ENCODE data around the gene CTU2.
A peak's percentile ranks its signal among the peaks of the same experiment; 100 is the strongest.

Gene CTU2

DNA sequence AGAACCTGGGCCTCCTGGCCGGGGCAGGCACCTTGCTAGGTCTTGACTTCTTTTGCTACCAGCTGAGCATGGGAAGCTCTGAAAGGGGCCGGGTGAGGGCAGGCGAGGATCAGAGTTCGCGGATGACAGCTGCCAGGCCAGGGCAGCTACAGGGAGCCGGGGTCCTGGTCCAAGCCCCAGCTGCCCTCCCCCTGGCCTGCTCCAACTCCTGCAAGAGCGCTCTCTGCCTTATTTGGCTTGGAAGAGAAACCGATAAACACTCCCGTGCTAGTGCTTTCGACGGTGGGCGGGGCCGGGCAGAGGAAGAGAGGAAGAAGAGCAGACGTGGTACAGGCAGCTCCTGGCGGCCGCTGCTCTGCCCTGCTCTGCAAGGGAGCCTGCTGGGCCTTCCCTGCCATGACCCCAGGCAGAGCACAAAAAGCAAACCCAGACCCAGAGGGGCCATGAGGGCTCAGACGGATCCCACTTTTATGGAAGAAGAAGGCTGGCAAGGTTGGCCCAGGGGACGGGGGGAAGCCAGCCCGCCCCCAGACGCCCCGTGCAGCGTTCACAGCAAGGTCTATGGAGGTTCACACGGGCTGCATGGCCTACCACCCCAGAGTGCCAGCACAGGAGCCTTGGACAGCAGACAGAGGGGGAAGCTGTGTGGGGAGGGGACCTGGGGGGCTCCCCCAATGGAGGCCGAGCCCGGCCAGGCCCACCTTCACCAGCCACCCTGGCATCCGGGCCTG, 53.1 kb downstream of the CTU2 start:
- peak; percentile 91 for ATAC-seq (replicated peaks)
- Mint-ChIP-seq H3K36me3 (ENCODE audit: insufficient read depth) (peaks cover 8% of the 10 kb centered on the region), H3K4me3 (peak overlapping the region; percentile 52 to 79), H3K27me3 (no peaks in the 10 kb centered on the region), H3K4me1 (ENCODE audit: low read depth in 2 of 2) (peaks cover 21 to 33% of the 10 kb centered on the region in 2 donors), H3K9me3 (no peaks in the 10 kb centered on the region), H3K27ac (peak overlapping the region; percentile 68 to 92)
- peak; percentile 36 to 49 (median 48) for DNase-seq

GRCh38 chr16:88759976-88760350, 53.7 kb downstream of the CTU2 start:
- ATAC-seq (replicated peaks) (no peak), DNase-seq (no peak)
- Mint-ChIP-seq H3K27ac (peak overlapping the region; percentile 68 to 92), H3K36me3 (ENCODE audit: insufficient read depth) (peaks cover 10% of the 10 kb centered on the region), H3K4me3 (peak overlapping the region; percentile 52 to 79), H3K4me1 (ENCODE audit: low read depth in 2 of 2) (peaks cover 21 to 35% of the 10 kb centered on the region in 2 donors), H3K27me3 (no peaks in the 10 kb centered on the region), H3K9me3 (no peaks in the 10 kb centered on the region)

- ATAC-seq (replicated peaks) (no peak), DNase-seq (no peak)
- H3K27me3 Mint-ChIP-seq = no peaks in the 10 kb centered on the region
- H3K27ac Mint-ChIP-seq = peak overlapping the region; percentile 68 to 92
- H3K4me3 Mint-ChIP-seq = peak overlapping the region in 1 of 2 donors; percentile 79
- peaks cover 10% of the 10 kb centered on the region for H3K36me3 Mint-ChIP-seq (ENCODE audit: insufficient read depth)
- peaks cover 21 to 35% of the 10 kb centered on the region in 2 donors for H3K4me1 Mint-ChIP-seq (ENCODE audit: low read depth in 2 of 2)
- no peaks in the 10 kb centered on the region for H3K9me3 Mint-ChIP-seq
These were observed 54.3 kb downstream of the CTU2 start for GRCh38 chr16:88760424-88761142.

- peaks cover 7% of the 10 kb centered on the region for H3K36me3 Mint-ChIP-seq (ENCODE audit: insufficient read depth)
- peak overlapping the region in 1 of 2 donors; percentile 92 for H3K27ac Mint-ChIP-seq
- H3K4me1 Mint-ChIP-seq (ENCODE audit: low read depth in 2 of 2) = peaks cover 27 to 40% of the 10 kb centered on the region in 2 donors
- DNase-seq = no peak
- no peaks in the 10 kb centered on the region for H3K9me3 Mint-ChIP-seq
- ATAC-seq (replicated peaks) = no peak
- H3K4me3 Mint-ChIP-seq = no peak overlapping the region
- no peaks in the 10 kb centered on the region for H3K27me3 Mint-ChIP-seq
These were observed 54.8 kb downstream of the CTU2 start for GRCh38 chr16:88761143-88761534.

- ATAC-seq (replicated peaks) (no peak), DNase-seq (no peak)
- H3K27ac Mint-ChIP-seq = peak overlapping the region in 1 of 2 donors; percentile 92
- H3K36me3 Mint-ChIP-seq (ENCODE audit: insufficient read depth) = peaks cover 7% of the 10 kb centered on the region
- H3K4me3 Mint-ChIP-seq = no peak overlapping the region
- no peaks in the 10 kb centered on the region for H3K9me3 Mint-ChIP-seq
- peaks cover 29 to 42% of the 10 kb centered on the region in 2 donors for H3K4me1 Mint-ChIP-seq (ENCODE audit: low read depth in 2 of 2)
- H3K27me3 Mint-ChIP-seq = no peaks in the 10 kb centered on the region
These were observed 55.5 kb downstream of the CTU2 start for GRCh38 chr16:88761830-88762229.

GRCh38 chr16:88762258-88762870, 56.1 kb downstream of the CTU2 start:
- Mint-ChIP-seq H3K27me3 (no peaks in the 10 kb centered on the region), H3K9me3 (no peaks in the 10 kb centered on the region), H3K27ac (peak overlapping the region in 1 of 2 donors; percentile 92), H3K4me3 (no peak overlapping the region), H3K36me3 (ENCODE audit: insufficient read depth) (peaks cover 7% of the 10 kb centered on the region), H3K4me1 (ENCODE audit: low read depth in 2 of 2) (peaks cover 35 to 45% of the 10 kb centered on the region in 2 donors)
- DNase-seq (no peak), ATAC-seq (replicated peaks) (no peak)

DNA sequence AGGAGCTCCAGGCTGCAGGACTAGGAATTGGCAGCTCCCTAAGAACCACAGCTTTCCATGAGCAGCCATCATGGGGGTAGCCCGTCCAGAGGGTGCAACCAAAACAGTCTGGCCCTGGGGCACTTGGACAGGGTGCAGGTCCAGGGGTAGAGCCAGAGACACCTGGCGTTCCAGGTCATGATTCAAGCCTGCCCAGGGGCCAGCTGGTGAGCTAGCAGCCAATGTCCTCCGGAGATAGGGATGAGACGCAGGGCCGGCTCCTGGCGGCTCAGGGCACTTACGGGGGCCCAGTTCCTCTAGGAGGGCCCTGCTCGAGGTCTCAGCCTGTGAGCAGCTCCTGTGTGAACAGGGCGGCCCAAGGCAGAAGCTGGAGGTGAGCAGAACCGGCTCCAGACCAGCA, 56.6 kb downstream of the CTU2 start:
- Mint-ChIP-seq H3K4me1 (ENCODE audit: low read depth in 2 of 2) (peaks cover 40 to 50% of the 10 kb centered on the region in 2 donors), H3K4me3 (no peak overlapping the region)

DNA sequence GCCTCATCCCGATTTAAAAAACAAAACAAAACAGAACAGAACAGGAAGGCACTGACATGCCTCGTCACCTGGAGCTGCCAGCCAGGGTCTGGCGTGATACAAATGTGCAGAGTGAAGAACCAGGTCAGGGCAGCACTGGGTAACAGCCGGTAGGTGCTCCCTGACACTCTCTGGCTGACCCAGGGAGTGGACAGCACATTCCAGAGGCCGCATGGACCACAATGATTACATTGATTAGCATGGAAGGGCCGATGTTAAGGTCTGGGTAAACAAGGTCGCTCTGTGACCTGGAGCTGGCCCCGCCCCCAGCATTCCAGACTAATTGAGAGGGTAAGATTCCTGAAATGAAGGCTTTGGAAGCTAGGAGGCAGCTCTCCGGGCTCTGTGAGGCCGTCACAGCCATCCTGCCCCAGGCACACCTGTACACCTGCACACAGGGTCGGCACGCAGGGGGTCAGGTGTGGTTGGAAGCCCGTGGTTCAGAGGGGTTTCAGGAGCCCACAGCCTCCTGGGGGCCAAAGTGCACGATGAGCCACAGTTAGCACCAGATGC, 57.3 kb downstream of the CTU2 start:
- peaks cover 7% of the 10 kb centered on the region for H3K36me3 Mint-ChIP-seq (ENCODE audit: insufficient read depth)
- ATAC-seq (replicated peaks) (no peak), DNase-seq (no peak)
- H3K27ac Mint-ChIP-seq = peak overlapping the region in 1 of 2 donors; percentile 86
- H3K27me3 Mint-ChIP-seq = no peaks in the 10 kb centered on the region
- no peaks in the 10 kb centered on the region for H3K9me3 Mint-ChIP-seq
- H3K4me3 Mint-ChIP-seq = no peak overlapping the region
- peaks cover 36 to 44% of the 10 kb centered on the region in 2 donors for H3K4me1 Mint-ChIP-seq (ENCODE audit: low read depth in 2 of 2)

More for the DNA sequence above, 56.6 kb downstream of the CTU2 start:
- H3K36me3 Mint-ChIP-seq (ENCODE audit: insufficient read depth) = peaks cover 7% of the 10 kb centered on the region
- ATAC-seq (replicated peaks) = no peak
- peak overlapping the region in 1 of 2 donors; percentile 86 for H3K27ac Mint-ChIP-seq
- DNase-seq = no peak
- no peaks in the 10 kb centered on the region for H3K27me3 Mint-ChIP-seq
- no peaks in the 10 kb centered on the region for H3K9me3 Mint-ChIP-seq

DNA sequence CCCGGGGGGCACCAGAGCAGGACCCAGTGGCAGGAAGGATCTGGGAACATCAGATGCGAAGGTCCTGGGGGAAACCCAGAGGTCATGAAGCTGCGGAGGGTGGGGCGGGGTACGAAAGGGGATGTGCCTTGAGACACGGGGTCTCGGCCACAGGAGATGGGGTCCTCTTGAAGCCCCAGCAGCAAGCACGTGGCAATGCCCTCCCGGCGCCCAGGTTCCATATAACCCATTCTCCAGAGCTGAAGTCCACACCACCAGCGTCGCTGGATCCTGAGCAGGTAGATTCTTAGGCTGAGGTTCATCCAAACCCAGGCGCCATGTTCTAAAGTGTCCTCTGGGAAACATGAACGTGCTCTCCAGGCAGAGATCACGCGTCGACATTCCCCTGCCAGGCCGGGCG, 57.8 kb downstream of the CTU2 start:
- peaks cover 9% of the 10 kb centered on the region for H3K36me3 Mint-ChIP-seq (ENCODE audit: insufficient read depth)
- ATAC-seq (replicated peaks) (no peak), DNase-seq (no peak)
- H3K27me3 Mint-ChIP-seq = no peaks in the 10 kb centered on the region
- H3K27ac Mint-ChIP-seq = no peak overlapping the region
- H3K4me3 Mint-ChIP-seq = no peak overlapping the region
- H3K9me3 Mint-ChIP-seq = no peaks in the 10 kb centered on the region
- peaks cover 35 to 42% of the 10 kb centered on the region in 2 donors for H3K4me1 Mint-ChIP-seq (ENCODE audit: low read depth in 2 of 2)

DNA sequence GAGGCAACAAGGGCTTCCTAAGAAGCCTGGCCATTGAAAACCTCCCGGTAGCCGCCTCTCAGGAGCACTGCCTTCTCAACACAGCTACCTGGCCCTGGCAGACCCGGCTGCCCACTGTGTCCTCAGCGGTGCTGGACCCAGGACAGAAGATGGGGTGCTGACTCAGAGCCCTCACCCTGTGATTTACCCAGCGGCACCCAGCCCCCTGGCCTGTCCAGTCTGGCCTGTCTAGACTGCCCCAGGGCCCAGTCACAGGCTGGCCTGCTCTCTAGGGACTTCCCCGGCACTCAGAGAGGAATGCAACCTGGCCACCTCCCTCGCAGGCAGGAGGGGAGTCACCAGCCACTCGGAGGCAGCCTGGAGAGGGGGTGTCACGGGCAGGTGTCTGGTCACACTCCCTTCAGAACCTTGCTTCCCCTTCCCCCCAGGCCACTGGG, 58.6 kb downstream of the CTU2 start:
- Mint-ChIP-seq H3K4me1 (ENCODE audit: low read depth in 2 of 2) (peaks cover 35 to 41% of the 10 kb centered on the region in 2 donors), H3K27me3 (no peaks in the 10 kb centered on the region), H3K4me3 (no peak overlapping the region), H3K27ac (peak overlapping the region in 1 of 2 donors; percentile 86), H3K36me3 (ENCODE audit: insufficient read depth) (peaks cover 14% of the 10 kb centered on the region), H3K9me3 (no peaks in the 10 kb centered on the region)
- ATAC-seq (replicated peaks) (no peak), DNase-seq (no peak)

All from effector memory CD8-positive, alpha-beta T cell (primary cell).